KMS-11 (cell line): ENCODE measurements around the gene KRIT1.

Experiments used
- H2AFZ ChIP-seq: fragments of 200-600 bp; sonication (generic); 2 replicates; pipeline ENCODE4 v1.6.1; 2016; ENCODE audit warnings: antibody characterized with exemption, mixed run types, low read depth
- H3K27ac ChIP-seq: fragments of 200-600 bp; sonication (generic); 2 replicates; pipeline ENCODE4 v1.6.1; 2016; ENCODE audit warnings: mild to moderate bottlenecking, mixed run types
- H3K27me3 ChIP-seq: fragments of 200-600 bp; sonication (generic); 2 replicates; pipeline ENCODE4 v1.6.1; 2017; ENCODE audit warnings: mild to moderate bottlenecking, low read depth, mixed run types, moderate library complexity; ENCODE audit not compliant: insufficient read depth
- H3K36me3 ChIP-seq: fragments of 200-600 bp; sonication (generic); 2 replicates; pipeline ENCODE4 v1.6.1; 2017; ENCODE audit warnings: mild to moderate bottlenecking, mixed run types; ENCODE audit not compliant: insufficient read depth
- H3K4me1 ChIP-seq: fragments of 200-600 bp; sonication (generic); 2 replicates; pipeline ENCODE4 v1.6.1; 2016; ENCODE audit warnings: mild to moderate bottlenecking, low read depth, mixed run types; ENCODE audit not compliant: poor library complexity, severe bottlenecking
- H3K4me2 ChIP-seq: fragments of 200-600 bp; sonication (generic); 2 replicates; pipeline ENCODE4 v1.7.0; 2016; ENCODE audit warnings: mild to moderate bottlenecking, mixed run types
- H3K4me3 ChIP-seq: fragments of 200-600 bp; sonication (generic); IDR thresholded peaks from 2 replicates; pipeline ENCODE4 v1.6.1; 2017; ENCODE audit warnings: low read depth, low read length, mixed read lengths; ENCODE audit not compliant: insufficient read depth
- H3K79me2 ChIP-seq: fragments of 200-600 bp; sonication (generic); 2 replicates; pipeline ENCODE4 v1.6.1; 2016; ENCODE audit warnings: low read depth, mixed run types; ENCODE audit not compliant: insufficient read depth
- H3K9ac ChIP-seq: fragments of 200-600 bp; sonication (generic); 2 replicates; pipeline ENCODE4 v1.6.1; 2016; ENCODE audit warnings: mild to moderate bottlenecking, mixed run types
- H4K20me1 ChIP-seq: fragments of 200-600 bp; sonication (generic); 2 replicates; pipeline ENCODE4 v1.6.1; 2016; ENCODE audit warnings: mild to moderate bottlenecking, mixed run types; ENCODE audit not compliant: insufficient read depth
- TF ChIP-seq, protein P1 (sequence below): fragments of 200-600 bp; sonication (generic); conservative IDR thresholded peaks from 2 replicates; pipeline ENCODE4 v1.6.1; 2017; ENCODE audit warnings: low read depth, mild to moderate bottlenecking, antibody characterized with exemption, low read length, moderate library complexity, mixed read lengths

KRIT1 gene

DNA sequence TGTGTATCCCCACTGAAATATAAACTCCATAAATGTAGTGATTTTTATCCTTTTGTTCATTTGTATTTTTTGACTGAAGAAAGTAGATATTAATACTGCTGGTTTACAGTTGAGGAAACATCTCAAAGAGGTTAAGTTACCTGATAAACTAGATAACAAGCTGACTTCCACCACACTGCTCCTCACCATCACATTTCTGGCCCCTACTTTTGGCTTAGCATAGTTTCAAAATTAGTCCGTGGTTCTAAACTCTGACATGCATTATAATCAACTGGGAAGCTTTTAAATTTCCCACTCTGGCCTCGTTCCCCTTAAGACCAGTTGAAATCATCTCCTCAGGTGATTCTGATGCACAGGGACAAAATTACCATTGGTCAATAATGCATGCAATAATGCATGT lies 43.6 kb upstream of the KRIT1 start:
- no peaks in the 10 kb centered on the region for H3K36me3 ChIP-seq
- no peak overlapping the region for H3K4me2 ChIP-seq
- peaks cover 6% of the 10 kb centered on the region; the same call in 1 of the 2 replicates for H3K79me2 ChIP-seq
- no peak overlapping the region for H2AFZ ChIP-seq
- no peak overlapping the region for H3K9ac ChIP-seq
- no peaks in the 10 kb centered on the region for H3K4me1 ChIP-seq
- H3K27ac ChIP-seq, result no peak overlapping the region
- no peaks in the 10 kb centered on the region; the same call in 1 of the 2 replicates for H4K20me1 ChIP-seq
- no peaks in the 10 kb centered on the region for H3K27me3 ChIP-seq
- H3K4me3 ChIP-seq, result no peak overlapping the region
- TF ChIP-seq, protein P1, sequence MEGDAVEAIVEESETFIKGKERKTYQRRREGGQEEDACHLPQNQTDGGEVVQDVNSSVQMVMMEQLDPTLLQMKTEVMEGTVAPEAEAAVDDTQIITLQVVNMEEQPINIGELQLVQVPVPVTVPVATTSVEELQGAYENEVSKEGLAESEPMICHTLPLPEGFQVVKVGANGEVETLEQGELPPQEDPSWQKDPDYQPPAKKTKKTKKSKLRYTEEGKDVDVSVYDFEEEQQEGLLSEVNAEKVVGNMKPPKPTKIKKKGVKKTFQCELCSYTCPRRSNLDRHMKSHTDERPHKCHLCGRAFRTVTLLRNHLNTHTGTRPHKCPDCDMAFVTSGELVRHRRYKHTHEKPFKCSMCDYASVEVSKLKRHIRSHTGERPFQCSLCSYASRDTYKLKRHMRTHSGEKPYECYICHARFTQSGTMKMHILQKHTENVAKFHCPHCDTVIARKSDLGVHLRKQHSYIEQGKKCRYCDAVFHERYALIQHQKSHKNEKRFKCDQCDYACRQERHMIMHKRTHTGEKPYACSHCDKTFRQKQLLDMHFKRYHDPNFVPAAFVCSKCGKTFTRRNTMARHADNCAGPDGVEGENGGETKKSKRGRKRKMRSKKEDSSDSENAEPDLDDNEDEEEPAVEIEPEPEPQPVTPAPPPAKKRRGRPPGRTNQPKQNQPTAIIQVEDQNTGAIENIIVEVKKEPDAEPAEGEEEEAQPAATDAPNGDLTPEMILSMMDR, result no peak

DNA sequence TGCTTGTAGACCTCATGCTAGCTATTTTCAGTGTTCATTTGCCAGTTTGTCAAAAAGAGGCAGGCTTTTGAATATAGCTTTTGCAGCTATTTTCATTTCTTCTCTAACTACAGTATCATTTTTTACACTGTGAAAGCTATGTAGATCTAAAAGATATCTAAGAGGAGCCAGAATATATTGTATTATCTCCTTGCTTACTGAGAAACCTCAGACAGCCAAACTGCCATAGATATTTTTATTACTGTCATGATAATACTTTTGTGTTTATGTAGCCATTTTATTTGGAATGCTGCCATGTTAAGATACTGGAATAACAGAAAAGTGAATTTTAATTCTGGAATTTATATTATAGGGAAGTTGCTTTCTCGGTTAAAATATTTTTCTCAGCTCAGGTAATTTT lies 37.2 kb upstream of the KRIT1 start:
- no peaks in the 10 kb centered on the region for H3K27me3 ChIP-seq
- TF ChIP-seq, protein P1, result no peak
- H3K36me3 ChIP-seq, result no peaks in the 10 kb centered on the region
- H2AFZ ChIP-seq, result no peak overlapping the region
- H3K4me2 ChIP-seq, result no peak overlapping the region
- H3K4me3 ChIP-seq, result no peak overlapping the region
- H3K9ac ChIP-seq, result no peak overlapping the region
- no peaks in the 10 kb centered on the region for H4K20me1 ChIP-seq
- no peaks in the 10 kb centered on the region for H3K4me1 ChIP-seq
- no peaks in the 10 kb centered on the region; the same call in 1 of the 2 replicates for H3K79me2 ChIP-seq
- no peak overlapping the region for H3K27ac ChIP-seq

DNA sequence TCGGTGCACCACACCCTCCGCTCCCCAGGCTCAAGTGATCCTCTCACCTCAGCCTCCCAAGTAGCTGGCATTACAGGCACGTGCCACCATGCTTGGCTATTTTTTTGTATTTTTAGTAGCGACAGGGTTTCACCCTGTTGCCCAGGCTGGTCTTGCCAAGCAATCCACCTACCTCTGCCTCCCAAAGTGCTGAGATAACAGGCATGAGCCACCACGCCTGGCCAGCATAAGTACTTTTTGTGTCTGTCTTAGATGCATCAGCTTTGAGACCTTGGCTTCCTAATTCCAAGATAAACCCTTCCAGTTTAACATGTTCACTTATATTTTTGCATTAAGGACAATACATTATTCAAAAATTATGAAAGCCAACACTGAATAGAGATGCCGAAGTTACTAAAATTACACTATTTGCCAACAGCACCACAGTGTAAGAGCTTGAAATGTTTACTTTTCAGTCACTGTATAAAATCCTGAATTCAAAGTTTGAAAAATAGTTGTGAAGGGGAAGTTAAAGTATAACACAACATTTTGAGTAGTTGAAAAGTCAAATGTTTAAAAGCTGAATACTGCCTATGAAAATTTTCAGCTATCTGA lies 36.6 kb upstream of the KRIT1 start:
- Histone ChIP-seq H4K20me1 (no peaks in the 10 kb centered on the region), H3K79me2 (no peaks in the 10 kb centered on the region; the same call in 1 of the 2 replicates)

DNA sequence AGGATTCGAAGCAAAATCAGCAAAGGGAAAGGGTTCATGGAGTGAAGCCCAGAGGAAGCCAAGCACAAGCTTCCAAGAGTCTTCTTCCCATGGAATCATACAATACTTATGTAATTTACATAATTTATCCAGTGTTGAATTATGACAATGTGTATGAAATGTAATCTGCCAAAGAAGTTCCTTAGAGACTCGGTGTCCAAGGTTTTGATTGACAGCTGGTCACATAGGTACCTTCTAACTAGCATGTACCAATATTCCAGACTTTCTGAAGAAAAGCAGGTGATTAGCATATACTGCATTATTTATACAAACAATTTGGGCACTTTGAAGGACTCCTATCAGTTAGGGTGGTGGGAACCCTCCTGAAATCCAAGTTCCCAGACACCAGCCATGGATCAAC lies 35.3 kb upstream of the KRIT1 start:
- Histone ChIP-seq H3K9ac (no peak overlapping the region), H3K27ac (no peak overlapping the region), H4K20me1 (no peaks in the 10 kb centered on the region), H3K4me3 (no peak overlapping the region), H3K79me2 (no peaks in the 10 kb centered on the region; the same call in 1 of the 2 replicates), H3K4me1 (no peaks in the 10 kb centered on the region), H3K36me3 (no peaks in the 10 kb centered on the region), H3K4me2 (no peak overlapping the region), H3K27me3 (no peaks in the 10 kb centered on the region), H2AFZ (no peak overlapping the region)
- TF ChIP-seq, protein P1, result no peak

More for the DNA sequence above, 36.6 kb upstream of the KRIT1 start:
- no peaks in the 10 kb centered on the region for H3K36me3 ChIP-seq
- TF ChIP-seq, protein P1, result no peak
- H3K4me2 ChIP-seq, result no peak overlapping the region
- H3K27me3 ChIP-seq, result no peaks in the 10 kb centered on the region
- no peak overlapping the region for H3K27ac ChIP-seq
- H2AFZ ChIP-seq, result no peak overlapping the region
- H3K9ac ChIP-seq, result no peak overlapping the region
- H3K4me3 ChIP-seq, result no peak overlapping the region
- no peaks in the 10 kb centered on the region for H3K4me1 ChIP-seq
